Skin of body (tissue), 2 donors: ENCODE results near the gene TRMT61A. TPM values are rescaled to one million over a fixed set of nuclear protein-coding genes. Genes with fewer than 3 reads are reported as not detected.

Experiments
- DNase-seq: peaks from one replicate; lab custom pipeline; 2025; lab: John Stamatoyannopoulos, UW
- total RNA-seq: library from RNA; depleted of rRNA; stranded (reverse); fragments of >200 nt; gene quantifications from one replicate; pipeline ENCODE4 v1.2.3, GENCODE V29; 2014

Gene TRMT61A
- total RNA-seq, 1 donor from 2014 or later, result 5.8 TPM

- no peak for DNase-seq
These were observed 5.1 kb downstream of the TRMT61A start for GRCh38 chr14:103533999-103534575.

GRCh38 chr14:103534576-103535061, 5.6 kb downstream of the TRMT61A start:
- no peak for DNase-seq

DNA sequence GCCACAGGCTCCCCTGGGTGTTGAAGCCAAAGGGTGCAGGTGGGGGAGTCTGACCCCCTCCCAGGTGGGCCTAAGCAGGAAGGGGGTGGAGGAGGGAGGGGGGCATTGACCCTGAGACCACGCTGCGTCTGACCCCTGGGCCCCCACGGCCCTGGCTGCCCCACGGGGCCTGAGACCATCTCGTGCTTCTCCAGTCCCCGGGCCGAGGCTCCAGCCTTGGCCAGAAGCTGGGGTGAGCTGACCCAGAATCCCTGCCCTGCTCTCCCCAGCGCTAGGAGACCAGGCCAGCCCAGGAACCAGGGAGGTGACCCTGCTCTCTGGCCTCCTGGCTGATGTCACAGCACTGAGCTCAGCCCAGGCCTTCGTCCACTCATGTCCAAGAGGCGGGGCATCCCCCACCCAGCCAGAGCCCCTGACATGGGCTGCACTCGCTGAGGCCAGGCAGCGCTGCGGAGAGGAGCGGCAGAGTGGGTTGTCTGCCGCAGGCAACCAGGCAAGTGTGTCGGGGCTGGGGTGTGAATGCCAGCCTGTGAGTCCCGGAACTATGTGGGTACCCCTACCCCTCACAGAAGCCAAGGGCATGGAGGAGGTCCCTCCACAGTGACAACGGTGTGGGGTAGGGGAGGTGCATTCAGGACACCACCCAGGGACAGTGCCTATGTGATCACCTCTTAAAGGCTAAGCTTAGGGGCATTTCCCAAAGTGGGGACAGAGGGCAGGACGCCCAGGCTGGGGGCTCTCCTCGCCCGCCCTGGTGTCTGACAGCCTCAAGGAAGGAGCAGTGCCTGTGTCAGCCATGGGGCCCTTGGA, 6.3 kb downstream of the TRMT61A start:
- DNase-seq, result no peak

DNA sequence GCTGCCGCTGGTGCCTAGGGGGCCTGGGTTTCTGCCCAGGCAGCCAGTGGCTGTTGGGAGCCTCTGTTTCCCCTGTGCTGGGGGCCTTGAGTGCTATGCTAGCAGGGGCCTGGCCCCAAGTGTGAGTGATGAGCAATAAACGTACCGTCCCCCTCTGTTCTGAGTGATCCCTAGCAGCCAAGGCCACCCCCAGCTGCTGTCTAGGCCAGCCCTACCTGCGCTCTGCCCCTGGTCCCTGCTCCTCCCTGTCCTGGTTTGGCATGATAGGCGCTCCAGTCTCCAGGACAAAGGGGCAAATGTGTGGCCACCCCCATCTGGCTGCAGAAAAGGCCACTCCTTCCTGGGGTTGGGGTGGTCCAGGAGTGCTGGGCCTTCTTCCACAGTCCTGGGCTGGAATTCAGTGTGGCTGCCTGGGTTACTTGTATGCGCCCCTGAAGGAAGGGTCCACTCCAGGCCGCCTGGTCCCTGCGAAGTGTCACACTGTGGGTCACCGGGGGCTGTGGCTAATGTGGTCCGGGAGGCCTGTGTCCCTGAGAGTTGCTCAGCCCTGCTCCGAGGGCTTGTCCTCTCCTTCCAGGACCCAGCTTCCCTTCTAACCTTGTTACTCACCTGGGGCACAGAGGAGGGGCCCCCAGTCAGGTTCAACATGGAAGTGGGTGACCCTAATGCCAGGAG, 7.0 kb downstream of the TRMT61A start:
- DNase-seq, result no peak

DNA sequence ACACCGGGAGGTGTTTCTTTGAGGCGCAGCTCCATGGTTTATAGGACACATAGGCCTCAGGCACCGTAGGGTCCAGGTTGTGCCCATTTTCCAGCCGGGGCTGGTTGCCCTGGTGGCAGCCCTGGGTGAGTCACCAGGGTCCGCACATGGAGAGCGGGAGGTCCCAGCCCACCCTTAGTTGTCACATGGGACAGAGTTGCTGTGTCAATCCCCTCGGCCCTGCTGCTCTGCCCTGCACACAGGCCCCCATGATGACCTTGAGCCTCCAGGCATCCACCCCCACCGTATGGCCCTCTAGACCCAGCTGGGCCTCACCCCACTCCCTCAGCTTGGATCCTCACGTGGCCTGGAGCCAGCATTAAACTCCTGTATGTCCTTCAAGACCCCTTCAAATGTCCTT, 7.7 kb downstream of the TRMT61A start:
- DNase-seq, result no peak

- DNase-seq, result no peak
These were observed 8.4 kb downstream of the TRMT61A start for GRCh38 chr14:103537175-103537990.

- no peak for DNase-seq
These were observed 9.5 kb downstream of the TRMT61A start for GRCh38 chr14:103538291-103539055.

GRCh38 chr14:103539056-103539825, 10.2 kb downstream of the TRMT61A start:
- DNase-seq, result no peak

- no peak for DNase-seq
These were observed 12.1 kb downstream of the TRMT61A start for GRCh38 chr14:103540821-103541708.

DNA sequence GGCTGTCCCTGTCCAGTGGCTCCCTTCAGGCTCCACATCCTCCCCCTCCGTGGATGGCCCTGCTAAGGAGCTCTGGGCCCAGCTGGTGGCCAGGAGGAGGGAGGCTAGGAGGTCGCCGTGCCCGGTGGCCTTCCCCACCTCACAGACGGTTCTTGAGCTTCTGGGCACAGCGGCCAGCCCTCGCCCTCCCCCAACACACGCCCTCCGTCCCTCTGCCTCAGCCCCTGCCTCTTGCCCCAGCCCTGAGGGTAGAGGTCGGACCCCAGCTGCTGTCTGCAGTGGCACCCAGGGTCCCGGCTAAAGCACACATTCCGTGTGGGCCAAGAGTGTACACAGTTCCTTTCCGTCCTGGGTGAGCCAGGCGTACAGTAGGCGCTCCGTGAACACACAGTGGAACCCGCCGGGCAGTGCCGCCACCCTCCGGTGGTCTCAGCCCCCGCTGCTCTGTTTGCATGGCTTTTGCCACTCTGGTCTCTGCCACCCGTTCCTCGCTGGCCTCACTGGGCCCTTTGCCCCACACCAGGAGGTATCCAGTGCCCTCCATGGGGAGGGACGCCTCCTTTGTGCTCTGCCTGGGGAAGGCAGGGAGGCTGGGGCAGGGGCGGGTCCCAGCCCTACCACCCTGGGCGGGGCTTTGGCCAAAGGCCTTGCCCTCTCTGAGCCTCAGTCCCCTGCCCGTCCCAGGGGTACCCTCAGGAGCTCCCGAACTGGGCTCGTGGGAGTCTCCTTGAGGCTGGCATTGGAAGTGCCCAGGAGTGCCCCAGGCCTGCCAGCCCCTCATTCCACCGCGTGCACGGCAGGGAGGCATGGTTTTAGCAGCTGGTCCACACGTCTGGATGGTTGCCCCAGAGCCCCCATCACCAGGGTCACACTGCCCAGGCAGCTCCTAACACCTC, 13.0 kb downstream of the TRMT61A start:
- no peak for DNase-seq

GRCh38 chr14:103542605-103543088, 13.7 kb downstream of the TRMT61A start:
- DNase-seq, result peak; percentile 50

- no peak for DNase-seq
These were observed 14.1 kb downstream of the TRMT61A start for GRCh38 chr14:103543140-103543539.

GRCh38 chr14:103543721-103544387, 14.9 kb downstream of the TRMT61A start:
- no peak for DNase-seq

DNA sequence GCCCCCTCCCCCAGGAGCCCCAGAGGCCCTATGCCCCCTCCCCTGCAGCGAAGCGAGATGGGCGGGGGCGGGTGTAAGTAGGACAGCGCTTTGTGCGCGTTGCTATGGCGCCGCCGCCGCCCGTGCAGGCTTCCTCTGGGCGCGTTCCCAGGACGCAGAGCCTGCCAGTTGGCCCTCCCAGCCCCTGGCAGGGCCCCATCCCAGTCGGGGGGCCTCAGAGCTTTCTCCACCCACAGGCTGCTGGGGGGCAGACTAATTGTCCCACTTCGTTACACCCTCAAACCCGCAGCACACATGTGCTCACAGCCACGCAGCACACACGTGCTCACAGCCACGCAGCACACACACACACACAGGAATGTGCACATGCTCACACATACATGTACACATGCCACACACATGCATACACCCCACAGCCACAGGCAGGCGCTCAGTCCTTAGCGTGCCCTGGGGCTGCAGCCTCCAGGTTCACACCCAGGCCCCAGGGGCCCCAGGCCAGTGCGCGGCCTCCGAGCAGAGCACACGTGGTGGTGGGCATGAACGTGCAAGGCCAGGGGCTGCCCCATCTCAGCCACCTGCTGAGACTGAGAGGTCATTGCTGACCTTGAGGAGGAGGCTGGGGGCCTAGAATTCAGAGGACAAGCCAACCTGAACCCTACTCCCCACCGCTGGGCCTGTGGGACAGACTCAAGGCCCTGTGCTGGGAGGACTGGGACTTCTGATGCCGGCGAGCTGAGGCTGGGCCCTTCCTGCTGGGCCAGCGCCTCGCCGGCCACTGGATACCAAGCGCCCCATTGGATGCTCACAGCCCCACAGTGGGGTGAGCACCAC, 15.6 kb downstream of the TRMT61A start:
- peak; percentile 61 for DNase-seq

GRCh38 chr14:103545219-103545914, 16.4 kb downstream of the TRMT61A start:
- DNase-seq, result no peak
